Fibroblast of skin of abdomen (primary cell): ENCODE results near the gene RIMS1.
"Not testable (repeated sequence)": the region's sequence is repeated elsewhere in the genome, so short reads cannot be mapped to it uniquely, and the experiment has no call there.

Source experiments
- DNase-seq: peaks from one replicate; pipeline ENCODE4 v3.0.0-alpha.2; 2013

RIMS1 gene

GRCh38 chr6:72335203-72335602 is 448.9 kb downstream of the RIMS1 start:
- not testable (repeated sequence) for DNase-seq

DNA sequence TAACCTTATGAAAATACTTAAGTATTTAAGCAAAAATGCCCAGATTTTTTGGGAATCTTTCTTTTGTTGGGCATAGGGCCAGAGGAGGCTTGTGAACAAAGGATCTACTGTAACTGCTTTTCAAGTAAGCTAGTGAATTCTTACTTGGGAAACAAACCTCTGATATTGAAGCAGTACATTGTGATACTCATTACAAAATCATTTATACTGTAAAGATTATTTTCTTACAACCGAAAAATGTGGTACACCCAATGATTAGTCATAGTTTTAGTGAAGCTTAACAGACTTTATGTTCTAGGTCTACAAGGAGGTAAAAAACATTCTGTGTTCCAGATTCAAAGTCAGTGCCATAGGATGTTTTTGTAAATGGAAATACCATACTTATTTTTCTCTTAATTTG is 462.6 kb downstream of the RIMS1 start:
- peak; percentile 49 for DNase-seq

GRCh38 chr6:72350296-72350881 is 464.0 kb downstream of the RIMS1 start:
- no peak for DNase-seq

DNA sequence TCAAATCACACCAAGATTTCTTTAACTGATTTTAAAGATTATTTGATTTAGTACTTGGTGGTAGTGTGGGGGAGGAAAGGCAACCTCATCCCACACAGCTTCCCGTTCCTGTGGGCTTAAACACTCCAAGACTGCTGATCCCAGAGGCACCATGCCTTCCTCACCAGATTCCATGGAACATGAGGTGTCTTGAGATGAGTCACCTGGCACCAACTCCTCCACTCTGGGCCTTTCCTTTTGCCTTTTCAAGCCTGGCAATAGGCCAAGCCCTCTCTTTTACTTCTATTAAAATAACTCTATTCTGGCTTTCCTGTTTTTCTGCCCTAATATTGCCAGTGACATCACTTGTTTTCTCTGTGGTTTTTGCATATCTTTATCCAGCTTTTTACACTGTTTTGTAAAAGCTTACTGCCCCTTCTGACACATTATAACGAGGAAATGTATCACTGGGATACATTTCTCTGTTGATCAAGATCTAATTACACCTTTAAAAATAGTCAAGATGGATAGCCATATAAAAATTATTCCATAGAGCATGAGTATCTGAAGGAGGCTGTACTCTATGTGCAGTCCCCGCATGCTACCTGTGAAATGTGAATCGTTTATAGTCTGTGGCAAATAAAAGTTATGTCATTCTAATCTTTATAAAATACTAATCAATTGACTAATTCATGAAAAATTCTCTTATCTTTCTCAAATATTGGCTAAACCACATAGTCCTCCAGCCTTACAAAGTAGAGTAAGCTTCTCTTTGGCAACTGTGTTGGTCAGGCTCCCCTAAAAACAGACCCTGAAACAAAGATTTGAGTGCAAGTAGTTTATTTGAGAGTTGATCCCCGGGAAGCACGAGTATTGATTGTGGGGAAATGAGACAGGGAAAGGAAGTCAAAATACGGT is 477.7 kb downstream of the RIMS1 start:
- DNase-seq = peak; percentile 98

DNA sequence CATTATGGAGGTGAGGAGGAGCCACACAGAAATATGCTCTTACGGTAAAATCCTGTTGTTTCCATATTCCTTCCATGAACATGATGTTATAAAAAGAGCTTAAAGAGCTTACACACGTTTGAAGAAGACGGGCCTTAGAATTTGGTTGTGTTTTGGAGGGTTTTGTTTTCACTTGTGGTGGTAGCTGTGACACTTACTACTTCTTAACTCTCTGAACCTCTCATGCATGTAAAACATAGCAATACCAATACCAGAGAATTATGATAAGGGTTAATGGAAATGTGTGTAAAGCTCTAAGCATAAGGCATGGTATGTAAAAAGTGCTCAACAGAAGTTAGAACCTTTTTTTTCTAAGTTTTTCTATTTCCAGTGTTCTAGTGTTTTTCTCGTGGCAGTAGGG is 479.4 kb downstream of the RIMS1 start:
- no peak for DNase-seq

GRCh38 chr6:72367439-72367838 is 481.1 kb downstream of the RIMS1 start:
- no peak for DNase-seq

DNA sequence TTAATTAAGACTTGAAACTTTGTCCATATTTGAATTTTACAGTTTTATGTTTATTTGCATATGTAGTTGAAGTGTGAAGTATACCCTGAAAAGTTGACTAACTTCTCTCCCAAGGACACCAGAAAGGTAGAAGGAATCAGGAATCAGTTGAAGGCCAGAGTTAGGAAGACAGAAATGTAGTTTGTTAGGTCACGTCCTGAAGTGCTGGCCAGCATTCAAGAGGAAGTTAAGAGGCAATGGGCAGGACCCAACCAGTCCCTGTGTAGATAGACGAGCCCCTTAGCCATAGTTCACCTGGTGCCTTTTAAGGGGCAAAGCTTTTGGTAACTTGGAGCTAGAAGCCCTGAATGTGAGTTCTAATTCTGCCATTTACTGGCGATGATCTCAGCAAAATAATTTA is 485.1 kb downstream of the RIMS1 start:
- DNase-seq = no peak

DNA sequence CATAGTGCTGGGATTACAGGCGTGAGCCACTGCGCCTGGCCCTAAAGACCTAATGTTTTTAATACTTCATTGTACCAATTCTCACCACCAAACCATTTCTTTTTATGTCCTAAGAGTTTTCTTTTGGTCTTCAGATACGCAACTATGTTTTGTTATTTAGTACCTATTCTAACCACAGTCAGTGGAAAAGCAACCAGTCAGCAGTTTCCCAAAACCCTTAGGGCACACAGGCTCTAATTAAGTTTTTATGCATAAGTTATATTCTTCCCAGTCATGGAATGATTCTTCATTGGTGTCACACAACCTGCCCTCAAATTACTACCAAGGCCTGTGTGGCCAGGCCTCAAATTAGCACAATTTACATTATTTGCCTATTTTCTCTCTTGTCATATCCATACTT is 487.8 kb downstream of the RIMS1 start:
- no peak for DNase-seq

DNA sequence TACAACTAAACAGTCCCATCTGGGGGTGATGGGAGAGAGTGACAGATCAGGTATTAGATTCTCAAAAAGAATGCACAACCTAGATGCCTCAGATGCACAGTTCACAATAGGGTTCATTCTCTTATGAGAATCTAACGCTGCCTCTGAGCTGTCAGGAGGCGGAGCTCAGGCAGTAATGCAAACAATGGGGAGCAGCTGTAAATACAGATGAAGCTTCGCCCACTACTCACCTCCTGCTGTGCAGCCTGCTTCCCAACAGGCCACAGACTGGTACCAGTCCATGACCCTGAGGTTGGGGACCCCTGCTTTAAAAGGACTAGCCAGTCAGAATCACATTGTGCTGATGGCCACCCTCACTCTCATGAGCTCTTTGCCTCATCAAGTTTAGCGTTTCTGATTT is 488.5 kb downstream of the RIMS1 start:
- no peak for DNase-seq

- DNase-seq = no peak
Measured at GRCh38 chr6:72376736-72377135, 490.4 kb downstream of the RIMS1 start.

DNA sequence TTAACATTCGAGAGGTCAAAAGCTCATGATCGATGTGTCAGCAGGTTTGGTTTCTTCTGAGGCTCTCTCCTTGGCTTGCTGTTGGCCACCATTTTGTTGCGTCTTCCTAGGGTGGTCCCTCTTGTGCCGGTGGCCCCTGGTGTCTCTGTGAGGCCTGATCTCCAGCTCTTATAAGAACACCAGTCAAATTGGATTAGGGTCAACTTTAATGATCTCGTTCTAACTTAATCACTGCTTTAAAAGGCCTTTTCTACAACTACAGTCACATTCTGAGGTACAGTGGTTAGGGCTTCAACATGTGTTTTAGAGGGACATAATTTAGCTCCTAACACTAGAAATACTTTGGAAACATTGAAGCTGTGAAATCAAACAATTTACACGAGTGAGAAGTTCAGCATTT is 494.7 kb downstream of the RIMS1 start:
- no peak for DNase-seq

- no peak for DNase-seq
Measured at GRCh38 chr6:72382602-72383529, 496.5 kb downstream of the RIMS1 start.

DNA sequence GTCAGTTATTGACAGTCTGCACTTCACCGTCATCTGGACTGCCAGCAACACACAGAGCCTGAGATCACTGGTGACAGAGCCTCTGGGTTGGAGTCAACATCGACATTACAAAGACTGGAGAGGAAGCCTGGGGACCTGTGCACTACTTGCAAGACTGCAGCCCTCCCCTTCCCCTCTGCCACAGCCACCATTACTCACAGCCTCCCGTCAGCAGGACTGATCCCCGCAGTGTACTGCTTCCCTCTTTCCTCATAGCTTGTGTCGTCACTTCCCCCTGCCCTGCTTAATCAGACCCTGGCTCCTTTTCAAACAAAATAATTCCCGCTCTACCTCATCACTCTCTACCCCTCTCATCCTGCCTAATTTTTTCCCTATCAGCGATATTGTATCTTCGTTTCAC is 500.0 kb downstream of the RIMS1 start:
- DNase-seq = peak; percentile 9

DNA sequence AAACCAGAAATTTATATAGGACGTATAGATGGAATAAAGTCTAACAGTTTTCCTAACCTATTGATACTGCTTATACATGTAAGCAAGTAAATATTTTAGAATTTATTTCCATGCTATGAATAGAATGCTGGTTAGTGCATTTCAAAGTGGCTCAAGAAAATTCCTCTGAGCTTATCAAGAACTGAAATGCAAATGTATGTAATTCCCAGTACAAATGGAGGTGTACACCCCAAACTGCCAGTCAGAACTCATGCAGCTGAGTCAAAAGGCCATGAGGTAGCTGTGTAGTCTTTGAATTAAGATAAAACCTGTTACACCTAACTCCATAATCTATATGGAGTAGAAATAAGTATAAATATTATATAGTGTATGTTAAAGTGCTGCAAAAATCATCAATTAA is 503.3 kb downstream of the RIMS1 start:
- no peak for DNase-seq

DNA sequence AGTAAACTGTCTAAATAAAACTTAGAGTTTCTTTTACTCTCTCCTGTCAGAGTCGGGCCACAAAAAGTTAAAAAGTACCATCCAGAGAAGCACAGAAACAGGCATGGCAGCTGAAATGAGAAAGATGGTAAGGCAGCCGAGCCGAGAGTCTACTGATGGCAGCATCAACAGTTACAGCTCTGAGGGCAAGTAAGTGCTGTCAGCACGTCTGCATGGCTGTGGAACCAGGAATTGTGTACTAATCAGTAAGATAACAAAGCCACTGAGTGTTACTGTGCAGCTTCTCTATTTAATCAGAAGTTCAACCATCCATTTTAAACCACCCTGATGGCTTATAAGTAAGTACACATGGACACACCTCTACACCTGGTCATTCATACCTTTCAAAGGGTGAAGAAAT is 504.2 kb downstream of the RIMS1 start:
- no peak for DNase-seq

GRCh38 chr6:72401865-72402264 is 515.5 kb downstream of the RIMS1 start:
- no peak for DNase-seq

- no peak for DNase-seq
Measured at GRCh38 chr6:72403413-72403812, 517.1 kb downstream of the RIMS1 start.

DNA sequence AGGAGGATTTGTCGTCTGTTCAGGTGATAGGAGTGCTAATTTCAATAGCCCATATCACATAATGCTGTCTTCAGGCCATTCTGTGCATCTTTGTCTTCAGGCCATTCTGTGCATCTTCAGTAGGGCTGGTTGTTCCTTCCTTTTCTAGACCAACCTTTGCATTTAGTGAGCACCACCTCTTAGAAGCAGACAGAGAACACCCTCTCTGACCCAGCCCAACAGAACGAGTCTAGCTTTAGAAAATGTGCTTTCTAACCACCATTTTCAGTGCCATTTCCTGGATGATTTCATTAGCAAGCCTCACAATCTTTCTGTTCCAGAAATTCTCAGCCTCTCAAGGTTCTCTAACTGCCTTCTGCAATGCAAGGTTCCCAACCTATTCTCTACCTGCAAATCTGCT is 520.2 kb downstream of the RIMS1 start:
- DNase-seq = no peak

- DNase-seq = no peak
Measured at GRCh38 chr6:72410769-72411168, 524.4 kb downstream of the RIMS1 start.

- DNase-seq = peak; percentile 74
Measured at GRCh38 chr6:72411872-72412708, 525.7 kb downstream of the RIMS1 start.

GRCh38 chr6:72412709-72413044 is 526.3 kb downstream of the RIMS1 start:
- DNase-seq = no peak

GRCh38 chr6:72413884-72414283 is 527.5 kb downstream of the RIMS1 start:
- no peak for DNase-seq
